Hepatocyte (in vitro differentiated cells): ENCODE measurements around the gene KLK10. TPM values are rescaled to one million over a fixed set of nuclear protein-coding genes. Genes with fewer than 3 reads are reported as not detected.

Source experiments
- DNase-seq: peaks from one replicate; pipeline ENCODE4 v3.0.0-alpha.2; 2016; ENCODE audit warnings: low spot score
- H2AFZ ChIP-seq: fragments of 200-600 bp; sonication (generic); 2 replicates; pipeline ENCODE4 v1.6.0; 2016; ENCODE audit warnings: antibody characterized with exemption, mild to moderate bottlenecking
- H3K27ac ChIP-seq: fragments of 200-600 bp; sonication (generic); 2 replicates; pipeline ENCODE4 v1.5.1; 2016; ENCODE audit warnings: mild to moderate bottlenecking
- H3K27me3 ChIP-seq: fragments of 200-600 bp; sonication (generic); 2 replicates; pipeline ENCODE4 v1.6.1; 2016
- H3K36me3 ChIP-seq: fragments of 200-600 bp; sonication (generic); replicated peaks from 2 replicates; pipeline ENCODE4 v1.5.1; 2016; ENCODE audit warnings: low read depth; ENCODE audit not compliant: insufficient read depth
- H3K4me1 ChIP-seq: fragments of 200-600 bp; sonication (generic); 2 replicates; pipeline ENCODE4 v1.5.1; 2016; ENCODE audit warnings: mild to moderate bottlenecking, moderate library complexity; ENCODE audit not compliant: insufficient read depth
- H3K4me2 ChIP-seq: fragments of 200-600 bp; sonication (generic); 2 replicates; pipeline ENCODE4 v1.6.0; 2016
- H3K4me3 ChIP-seq: fragments of 200-600 bp; sonication (generic); 2 replicates; pipeline ENCODE4 v1.5.1; 2016; ENCODE audit warnings: mild to moderate bottlenecking
- H3K79me2 ChIP-seq: fragments of 200-600 bp; sonication (generic); 2 replicates; pipeline ENCODE4 v1.6.0; 2017; ENCODE audit warnings: mild to moderate bottlenecking
- H3K9me2 ChIP-seq: fragments of 200-600 bp; sonication (generic); replicated peaks from 2 replicates; pipeline ENCODE4 v1.6.0; 2017; ENCODE audit warnings: mild to moderate bottlenecking; ENCODE audit not compliant: insufficient read depth
- H3K9me3 ChIP-seq: fragments of 200-600 bp; sonication (generic); 2 replicates; pipeline ENCODE4 v1.5.1; 2016; ENCODE audit warnings: low read depth, mild to moderate bottlenecking
- H4K20me1 ChIP-seq: fragments of 200-600 bp; sonication (generic); 2 replicates; pipeline ENCODE4 v1.6.0; 2016; ENCODE audit warnings: mild to moderate bottlenecking; ENCODE audit not compliant: insufficient read depth, poor library complexity, severe bottlenecking
- EZH2 ChIP-seq: fragments of 200-600 bp; sonication (generic); IDR thresholded peaks from 2 replicates; pipeline ENCODE4 v1.6.1; 2016; ENCODE audit warnings: antibody characterized with exemption, mild to moderate bottlenecking, borderline replicate concordance
- EZH2phosphoT487 ChIP-seq: fragments of 200-600 bp; sonication (generic); IDR thresholded peaks from one replicate; pipeline ENCODE4 v1.6.1; 2018; ENCODE audit warnings: antibody characterized with exemption, mild to moderate bottlenecking, low read depth, moderate library complexity; ENCODE audit not compliant: unreplicated experiment, severe bottlenecking
- WGBS: methylation state at CpG from one replicate; pipeline ENCODE4 v1.1.6; 2016; ENCODE audit warnings: low lambda C conversion rate; ENCODE audit errors: missing lambda C conversion rate; 5-methylcytosine and 5-hydroxymethylcytosine counted together
- polyA plus RNA-seq: library from polyadenylated mRNA; unstranded; fragments of >200 nt; fragmentation: Nextera tagmentation; extraction: Ambion mirVana; gene quantifications from 2 replicates; pipeline ENCODE4 v1.2.1, GENCODE V29; 2016
- total RNA-seq: library from RNA; depleted of rRNA; stranded (reverse); fragments of >200 nt; gene quantifications from 2 replicates; pipeline ENCODE4 v1.2.3, GENCODE V29; 2014
- TF ChIP-seq, protein P1 (sequence below): fragments of 200-600 bp; sonication (generic); IDR thresholded peaks from 2 replicates; pipeline ENCODE4 v1.5.1; 2016; ENCODE audit warnings: antibody characterized with exemption, mild to moderate bottlenecking; ENCODE audit not compliant: poor library complexity

KLK10 gene
- total and polyA plus RNA-seq, 2 experiments from 2014 or later, result 0.10 to 1.3 TPM

DNA sequence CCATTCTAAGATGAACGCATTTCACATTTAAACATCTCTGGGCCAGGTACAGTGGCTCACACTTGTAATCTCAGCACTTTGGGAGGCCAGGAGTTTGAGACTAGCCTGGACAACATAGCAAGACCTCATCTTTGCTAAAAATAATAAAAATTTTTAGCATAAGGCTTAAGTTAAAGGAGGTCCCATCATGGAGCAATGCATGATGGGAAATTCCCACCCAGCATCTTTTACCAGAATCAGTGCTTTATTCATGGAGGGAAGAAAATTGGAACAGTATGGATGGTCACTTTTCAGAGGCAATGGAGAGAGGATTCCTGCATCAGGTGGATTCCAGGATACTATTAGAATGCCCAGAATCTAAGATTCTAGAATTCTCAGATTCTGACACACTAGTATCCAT, 14.3 kb downstream of the KLK10 start:
- Histone ChIP-seq H2AFZ (no peak overlapping the region), H4K20me1 (no peaks in the 10 kb centered on the region), H3K36me3 (no peaks in the 10 kb centered on the region), H3K4me1 (no peaks in the 10 kb centered on the region), H3K79me2 (no peaks in the 10 kb centered on the region), H3K4me2 (no peak overlapping the region), H3K27me3 (peaks cover 16% of the 10 kb centered on the region), H3K27ac (no peak overlapping the region), H3K9me3 (no peaks in the 10 kb centered on the region), H3K9me2 (no peaks in the 10 kb centered on the region), H3K4me3 (no peak overlapping the region)
- no peak for DNase-seq
- TF ChIP-seq, protein P1, sequence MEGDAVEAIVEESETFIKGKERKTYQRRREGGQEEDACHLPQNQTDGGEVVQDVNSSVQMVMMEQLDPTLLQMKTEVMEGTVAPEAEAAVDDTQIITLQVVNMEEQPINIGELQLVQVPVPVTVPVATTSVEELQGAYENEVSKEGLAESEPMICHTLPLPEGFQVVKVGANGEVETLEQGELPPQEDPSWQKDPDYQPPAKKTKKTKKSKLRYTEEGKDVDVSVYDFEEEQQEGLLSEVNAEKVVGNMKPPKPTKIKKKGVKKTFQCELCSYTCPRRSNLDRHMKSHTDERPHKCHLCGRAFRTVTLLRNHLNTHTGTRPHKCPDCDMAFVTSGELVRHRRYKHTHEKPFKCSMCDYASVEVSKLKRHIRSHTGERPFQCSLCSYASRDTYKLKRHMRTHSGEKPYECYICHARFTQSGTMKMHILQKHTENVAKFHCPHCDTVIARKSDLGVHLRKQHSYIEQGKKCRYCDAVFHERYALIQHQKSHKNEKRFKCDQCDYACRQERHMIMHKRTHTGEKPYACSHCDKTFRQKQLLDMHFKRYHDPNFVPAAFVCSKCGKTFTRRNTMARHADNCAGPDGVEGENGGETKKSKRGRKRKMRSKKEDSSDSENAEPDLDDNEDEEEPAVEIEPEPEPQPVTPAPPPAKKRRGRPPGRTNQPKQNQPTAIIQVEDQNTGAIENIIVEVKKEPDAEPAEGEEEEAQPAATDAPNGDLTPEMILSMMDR, result no peak
- no peak for TF ChIP-seq EZH2
- no peak for TF ChIP-seq EZH2phosphoT487
- 97% methylated on average over 1 of the region's 1 CpG for WGBS

DNA sequence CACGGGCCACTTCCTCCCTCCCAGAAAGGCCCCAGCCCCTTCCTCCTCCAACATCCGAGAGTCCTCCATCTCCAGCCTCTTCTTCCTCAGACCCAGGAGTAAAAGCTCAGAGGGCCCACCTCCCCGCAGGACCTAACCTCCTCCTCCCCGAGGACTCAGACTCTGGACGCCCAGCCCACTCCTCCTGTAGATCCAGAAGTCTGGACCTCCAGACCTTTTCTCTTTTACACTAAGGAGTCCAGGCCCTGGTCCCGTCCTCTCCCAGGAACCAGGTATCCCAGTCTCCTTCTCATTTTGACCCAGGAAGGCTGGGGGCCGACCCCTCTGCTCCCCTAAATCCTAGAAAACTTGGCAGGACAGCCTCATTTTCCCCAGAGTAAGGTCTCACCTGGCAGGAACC, 16.2 kb downstream of the KLK10 start:
- WGBS, result 92% methylated on average over 7 of the region's 7 CpGs
- H3K27me3 ChIP-seq, result peaks cover 16% of the 10 kb centered on the region
- no peaks in the 10 kb centered on the region for H3K36me3 ChIP-seq
- no peak overlapping the region for H3K4me3 ChIP-seq
- H3K4me1 ChIP-seq, result no peaks in the 10 kb centered on the region
- H3K79me2 ChIP-seq, result no peaks in the 10 kb centered on the region
- H3K4me2 ChIP-seq, result no peak overlapping the region
- H2AFZ ChIP-seq, result no peak overlapping the region
- no peaks in the 10 kb centered on the region for H3K9me2 ChIP-seq
- no peaks in the 10 kb centered on the region for H3K9me3 ChIP-seq
- no peak for DNase-seq
- H4K20me1 ChIP-seq, result no peaks in the 10 kb centered on the region
- TF ChIP-seq EZH2phosphoT487 (no peak), EZH2 (no peak)
- H3K27ac ChIP-seq, result no peak overlapping the region

DNA sequence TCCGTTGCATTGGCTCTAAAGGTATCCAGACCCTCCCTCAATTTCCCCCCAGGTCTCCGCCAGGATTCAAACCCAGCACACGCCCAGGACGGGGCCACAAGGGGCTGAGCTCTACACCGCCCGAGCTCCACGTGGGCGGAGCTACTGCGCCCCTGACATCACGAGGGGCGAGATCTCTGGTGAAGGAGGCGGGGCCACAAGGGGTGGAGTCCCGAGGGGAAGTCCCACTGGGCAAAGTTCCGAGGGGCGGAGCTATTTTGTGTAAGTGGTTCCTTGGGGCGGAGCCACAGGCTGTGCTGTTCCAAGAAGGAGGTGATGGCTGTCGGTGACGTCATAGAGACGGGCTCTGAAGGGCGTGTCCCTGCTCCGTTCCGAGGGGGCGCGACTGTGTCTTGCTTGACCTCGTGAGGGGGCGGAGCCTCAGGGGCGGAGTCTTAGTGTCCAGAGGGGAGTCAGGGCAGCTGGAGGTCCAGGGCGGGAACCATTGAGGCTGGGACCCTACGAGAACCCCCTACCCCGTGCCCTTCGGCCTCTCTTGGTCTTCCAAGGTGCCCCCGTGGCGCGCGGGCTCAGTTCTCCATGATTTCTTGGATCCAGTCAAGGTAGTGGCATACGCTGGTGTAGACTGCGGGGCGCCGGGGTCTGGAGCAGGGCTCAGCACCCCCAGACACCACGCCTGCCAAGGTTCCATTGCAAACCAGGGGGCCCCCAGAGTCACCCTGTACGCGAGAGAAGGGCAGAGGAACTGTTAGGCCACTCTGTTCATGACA, 16.8 kb downstream of the KLK10 start:
- no peak overlapping the region for H2AFZ ChIP-seq
- TF ChIP-seq, protein P1, result no peak
- no peak for TF ChIP-seq EZH2phosphoT487
- TF ChIP-seq EZH2, result no peak

DNA sequence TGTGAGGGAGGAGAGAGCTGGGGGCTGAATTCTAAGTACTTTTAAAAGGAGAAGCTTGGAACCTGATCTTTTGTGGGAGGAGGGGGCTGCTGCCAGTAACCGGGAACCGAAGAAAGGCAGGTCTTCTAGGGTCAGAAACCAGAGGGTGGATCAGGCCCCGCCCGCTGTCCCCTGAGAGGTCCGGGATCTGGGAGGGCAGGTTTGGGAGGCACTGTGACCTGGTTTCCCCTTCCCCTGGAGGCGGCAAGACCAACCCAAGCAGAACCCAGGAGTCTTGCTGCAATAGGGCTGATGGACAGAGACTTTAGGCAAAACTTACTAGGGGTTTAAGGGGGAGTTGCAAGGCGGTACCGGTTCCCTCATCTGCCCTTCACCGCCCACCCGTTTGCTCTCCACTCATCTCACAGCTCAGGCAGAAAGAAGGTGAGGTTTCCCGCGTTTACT, 17.4 kb downstream of the KLK10 start:
- no peak overlapping the region for H2AFZ ChIP-seq
- no peaks in the 10 kb centered on the region for H3K9me2 ChIP-seq
- H3K4me2 ChIP-seq, result no peak overlapping the region
- no peak overlapping the region for H3K27ac ChIP-seq
- 59% methylated on average over 12 of the region's 12 CpGs for WGBS
- no peaks in the 10 kb centered on the region for H4K20me1 ChIP-seq
- H3K36me3 ChIP-seq, result no peaks in the 10 kb centered on the region
- no peaks in the 10 kb centered on the region for H3K9me3 ChIP-seq
- H3K4me1 ChIP-seq, result no peaks in the 10 kb centered on the region
- H3K27me3 ChIP-seq, result peaks cover 19% of the 10 kb centered on the region
- H3K79me2 ChIP-seq, result no peaks in the 10 kb centered on the region
- no peak overlapping the region for H3K4me3 ChIP-seq
- DNase-seq, result no peak
- TF ChIP-seq, protein P1, result no peak
- TF ChIP-seq EZH2phosphoT487, result no peak
- TF ChIP-seq EZH2, result no peak

More for the DNA sequence above, 16.8 kb downstream of the KLK10 start:
- Histone ChIP-seq H3K27me3 (peaks cover 16% of the 10 kb centered on the region), H3K36me3 (no peaks in the 10 kb centered on the region), H4K20me1 (no peaks in the 10 kb centered on the region), H3K27ac (no peak overlapping the region), H3K4me3 (no peak overlapping the region), H3K9me3 (no peaks in the 10 kb centered on the region), H3K9me2 (no peaks in the 10 kb centered on the region), H3K4me1 (no peaks in the 10 kb centered on the region), H3K4me2 (no peak overlapping the region), H3K79me2 (no peaks in the 10 kb centered on the region)
- DNase-seq, result peak; percentile 65
- 74% methylated on average over 39 of the region's 42 CpGs for WGBS
